GM12801 (cell line): ENCODE results near the gene PYGM.

Experiments used
- TF ChIP-seq, protein P1 (sequence below): IDR thresholded peaks from one replicate; pipeline ENCODE4 v1.5.1; 2011; ENCODE audit warnings: control low read depth; ENCODE audit not compliant: insufficient read length; ENCODE audit errors: extremely low read depth

PYGM gene

DNA sequence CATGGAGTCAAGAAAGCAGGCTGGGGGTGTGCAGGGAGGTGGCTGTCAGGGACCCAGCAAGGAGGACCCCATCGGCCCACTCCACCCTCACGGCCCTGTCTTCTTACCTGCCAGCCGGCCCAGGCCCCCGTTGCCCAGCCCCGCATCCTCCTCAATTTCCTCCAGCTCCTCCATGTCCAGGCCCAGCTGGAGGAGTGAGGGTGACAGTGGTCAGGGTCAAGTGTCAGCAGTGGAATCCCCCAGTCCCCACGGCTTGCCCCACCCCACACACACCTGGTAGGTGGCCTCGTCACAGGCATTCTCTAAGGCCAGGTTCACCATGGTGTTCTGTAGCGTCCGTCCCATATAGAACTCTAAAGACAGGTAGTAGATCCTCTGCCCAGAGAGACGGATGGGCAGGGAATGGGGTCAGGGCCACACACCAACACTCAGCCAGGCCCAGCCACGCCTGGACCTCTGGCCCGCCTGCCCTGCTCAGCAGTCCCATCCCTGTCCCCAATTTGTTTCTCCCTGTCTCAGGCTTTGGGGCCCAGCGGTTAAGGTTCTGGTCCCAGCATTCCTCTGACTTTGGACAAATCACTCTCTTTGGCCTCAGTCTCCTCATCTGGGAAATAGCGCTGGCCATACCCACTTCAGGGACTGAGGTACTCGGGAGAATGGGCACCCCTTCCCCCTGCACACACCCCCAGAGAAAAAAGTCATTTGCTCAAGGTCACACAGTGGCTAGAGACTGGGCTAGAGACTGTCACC lies 1.3 kb downstream of the PYGM start:
- TF ChIP-seq, protein P1, sequence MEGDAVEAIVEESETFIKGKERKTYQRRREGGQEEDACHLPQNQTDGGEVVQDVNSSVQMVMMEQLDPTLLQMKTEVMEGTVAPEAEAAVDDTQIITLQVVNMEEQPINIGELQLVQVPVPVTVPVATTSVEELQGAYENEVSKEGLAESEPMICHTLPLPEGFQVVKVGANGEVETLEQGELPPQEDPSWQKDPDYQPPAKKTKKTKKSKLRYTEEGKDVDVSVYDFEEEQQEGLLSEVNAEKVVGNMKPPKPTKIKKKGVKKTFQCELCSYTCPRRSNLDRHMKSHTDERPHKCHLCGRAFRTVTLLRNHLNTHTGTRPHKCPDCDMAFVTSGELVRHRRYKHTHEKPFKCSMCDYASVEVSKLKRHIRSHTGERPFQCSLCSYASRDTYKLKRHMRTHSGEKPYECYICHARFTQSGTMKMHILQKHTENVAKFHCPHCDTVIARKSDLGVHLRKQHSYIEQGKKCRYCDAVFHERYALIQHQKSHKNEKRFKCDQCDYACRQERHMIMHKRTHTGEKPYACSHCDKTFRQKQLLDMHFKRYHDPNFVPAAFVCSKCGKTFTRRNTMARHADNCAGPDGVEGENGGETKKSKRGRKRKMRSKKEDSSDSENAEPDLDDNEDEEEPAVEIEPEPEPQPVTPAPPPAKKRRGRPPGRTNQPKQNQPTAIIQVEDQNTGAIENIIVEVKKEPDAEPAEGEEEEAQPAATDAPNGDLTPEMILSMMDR = no peak

DNA sequence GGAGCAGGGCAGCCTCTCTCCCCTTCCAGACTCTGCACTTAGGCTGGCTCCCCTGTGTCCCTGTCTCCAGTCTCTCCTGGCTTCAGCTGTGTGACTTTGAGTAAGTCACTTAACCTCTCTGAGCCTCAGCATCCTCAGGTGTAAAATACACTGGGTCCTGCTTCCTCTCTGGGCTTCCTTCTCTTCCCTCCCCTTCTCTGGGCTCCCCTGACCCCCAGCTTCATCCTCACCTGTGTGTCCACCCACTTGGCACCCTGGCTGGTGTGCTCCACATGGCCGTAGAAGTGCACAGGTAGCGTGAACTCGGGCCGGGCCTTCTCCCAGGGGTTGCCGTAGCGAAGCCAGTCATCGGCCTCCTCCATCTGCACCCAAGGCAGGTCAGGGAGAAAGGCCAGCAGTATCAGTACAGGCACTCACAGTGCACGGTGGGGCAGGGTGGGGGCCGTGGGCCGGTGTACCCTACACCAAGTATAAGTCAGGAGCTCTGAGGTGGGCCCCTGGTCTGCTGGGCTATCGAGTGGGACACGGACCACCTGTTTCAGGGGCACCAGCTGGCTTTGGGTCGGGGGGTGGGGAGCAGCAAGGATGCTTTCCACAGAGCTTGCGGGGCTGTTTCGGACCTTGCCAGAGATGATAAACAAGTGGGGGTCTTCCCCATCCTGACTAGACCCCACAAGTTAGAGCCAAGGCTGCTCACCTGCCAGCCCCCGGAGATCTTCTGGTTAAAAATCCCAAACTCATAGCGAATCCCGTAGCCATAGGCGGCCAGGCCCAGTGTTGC lies 2.0 kb downstream of the PYGM start:
- TF ChIP-seq, protein P1 = no peak

- TF ChIP-seq, protein P1 = no peak
Observed at GRCh38 chr11:64755681-64756361, 4.0 kb downstream of the PYGM start.

GRCh38 chr11:64754919-64755662 lies 4.7 kb downstream of the PYGM start:
- TF ChIP-seq, protein P1 = no peak

DNA sequence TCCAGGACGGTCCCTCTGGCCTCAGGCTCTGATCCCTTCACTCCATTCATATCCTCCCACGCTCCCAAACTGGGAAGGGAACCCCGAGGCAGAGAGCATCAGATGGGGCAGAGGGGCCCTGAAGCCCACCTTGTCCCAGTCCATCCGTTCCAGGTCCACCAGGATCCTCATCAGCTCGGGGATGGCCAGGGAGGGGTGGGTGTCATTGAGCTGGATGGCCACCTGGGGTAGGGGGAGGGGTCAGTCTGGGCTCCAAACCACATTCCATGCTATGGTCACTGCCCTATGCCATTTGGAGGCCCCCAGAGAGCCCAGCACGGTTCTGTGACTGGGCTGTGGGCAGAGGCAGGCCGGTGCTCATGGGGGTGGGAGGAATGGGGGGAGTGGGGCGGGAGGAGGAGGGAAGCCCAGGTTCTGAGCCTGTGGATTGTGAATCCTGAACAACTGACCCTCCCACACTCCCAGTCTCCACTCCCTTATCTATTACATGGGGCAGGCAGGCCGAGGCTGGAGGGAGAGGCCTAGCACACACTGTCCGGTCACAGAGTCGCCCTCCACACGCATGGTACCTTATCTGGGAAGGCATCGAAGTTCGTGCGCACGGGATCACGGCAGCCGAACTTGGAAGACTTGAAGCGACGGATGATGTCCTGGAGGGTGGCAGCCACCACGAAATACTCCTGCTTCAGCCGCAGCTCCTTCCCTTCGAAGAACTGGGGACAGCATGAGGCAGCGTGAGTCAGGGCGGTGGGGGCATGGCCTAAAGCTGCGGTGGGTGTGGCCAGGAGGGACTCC lies 5.5 kb downstream of the PYGM start:
- TF ChIP-seq, protein P1 = no peak

DNA sequence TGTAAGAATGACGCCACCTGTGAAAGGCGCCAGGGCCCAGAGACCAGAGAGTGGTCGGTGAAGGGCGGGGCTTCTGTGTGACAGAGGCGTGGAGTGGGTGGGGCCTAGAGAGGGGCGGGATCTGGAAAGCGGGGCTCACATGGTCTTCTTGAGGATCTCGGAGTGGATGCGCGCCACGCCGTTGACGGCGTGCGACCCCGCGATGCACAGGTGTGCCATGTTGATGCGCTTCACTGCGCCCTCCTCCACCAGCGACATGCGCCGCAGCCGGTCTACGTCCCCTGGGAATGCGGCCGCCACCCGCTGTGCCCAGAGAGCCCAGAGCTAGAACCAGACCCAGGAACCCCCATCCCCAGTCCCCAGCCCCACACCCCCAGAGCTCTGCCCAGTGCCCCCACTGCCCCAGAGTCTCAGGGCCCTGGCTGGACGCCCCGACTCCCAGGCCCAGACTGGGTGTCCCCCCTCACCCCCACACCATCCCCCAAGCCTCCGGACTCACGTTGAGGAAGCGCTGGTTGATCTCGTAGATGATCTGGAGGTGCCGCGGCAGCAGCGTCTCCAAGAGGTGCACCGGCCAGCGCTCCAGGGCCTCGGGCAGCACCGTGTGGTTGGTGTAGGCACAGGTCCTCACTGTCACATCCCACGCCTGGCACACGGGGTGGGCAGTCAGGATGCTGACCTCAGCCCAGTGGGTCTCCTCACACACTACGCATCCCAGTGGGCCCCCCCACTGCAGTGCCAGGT lies 6.2 kb downstream of the PYGM start:
- TF ChIP-seq, protein P1 = no peak
